ENCODE results near the gene UTY. TPM values are rescaled to one million over a fixed set of nuclear protein-coding genes. Genes with fewer than 3 reads are reported as not detected.

UTY gene
- total and polyA plus RNA-seq, 2 of the 13 experiments (the other 11 are each of a cell fraction or from before 2014, with no cell fraction given) = not detected

GRCh38 chrY:13337934-13338333 lies 141.9 kb downstream of the UTY start:
- H3K4me3 ChIP-seq (replicated peaks in 1 of 3; ENCODE audit: insufficient read depth in 1 of 3, low read depth in 2 of 3, low read length in 3 of 3) = no peak overlapping the region
- 20% methylated on average over 4 of the region's 5 CpGs for WGBS (ENCODE audit: low lambda C conversion rate)

GRCh38 chrY:13333791-13334190 lies 146.0 kb downstream of the UTY start:
- no peak for FAIRE-seq
- H2AFZ ChIP-seq (ENCODE audit: low read length) = no peak overlapping the region
- no peaks in the 10 kb centered on the region for H4K20me1 ChIP-seq (ENCODE audit: insufficient read depth, low read length)
- no peak overlapping the region for H3K27ac ChIP-seq (ENCODE audit: extremely low read length, insufficient read depth, low read length)
- H3K9ac ChIP-seq (ENCODE audit: insufficient read depth, low read depth, low read length) = no peak overlapping the region
- H3K4me3 ChIP-seq (replicated peaks in 1 of 3; ENCODE audit: insufficient read depth in 1 of 3, low read depth in 2 of 3, low read length in 3 of 3) = no peak overlapping the region
- CTCF ChIA-PET (ENCODE audit: low intra/inter-chr PET ratio, low total read pairs) = no interaction called here
- ATAC-seq = no peak
- H3K79me2 ChIP-seq (ENCODE audit: insufficient read depth, low read length) = no peaks in the 10 kb centered on the region
- no peaks in the 10 kb centered on the region for H3K36me3 ChIP-seq (replicated peaks in 1 of 2; ENCODE audit: control insufficient read depth in 1 of 2, insufficient read depth in 2 of 2, low read length in 2 of 2)
- POLR2A ChIA-PET = no interaction called here
- in situ Hi-C loops (cut with HindIII; ENCODE audit: extremely low pct_ligation_motif_present, low pct_unique_long_range_greater_than_20kb) = loop anchor here (25.0 kb wide), 2 partner anchors 421 to 846 kb away; partner anchors contain the start of gene DDX3Y
- no peaks in the 10 kb centered on the region for H3K27me3 ChIP-seq (ENCODE audit: control insufficient read depth in 1 of 2, insufficient read depth in 2 of 2, low read length in 2 of 2)
- DNase-seq (ENCODE audit: low spot score) = no peak
- no peaks in the 10 kb centered on the region for H3K4me1 ChIP-seq (ENCODE audit: insufficient read depth, low read length)
- H3K4me2 ChIP-seq (ENCODE audit: low read depth, low read length) = no peak overlapping the region
- intact Hi-C loops (cut with micrococcal nuclease; ENCODE audit: unreplicated experiment) = no loop called here
- 20% methylated on average over 2 of the region's 5 CpGs for WGBS (ENCODE audit: low lambda C conversion rate)
- no TSS peak for BruUV-seq (replicated peaks)
- H3K9me3 ChIP-seq (ENCODE audit: low read length) = no peaks in the 10 kb centered on the region
- TF ChIP-seq MAFF (IDR thresholded peaks at IDR 0.05; ENCODE audit: low read depth, low read length) (0 out of 2 replicates have a peak, but pooled peaks have one; percentile 37), MAFK (conservative IDR thresholded peaks at IDR 0.05 in 1 of 2, IDR thresholded peaks at IDR 0.05 in 1 of 2; ENCODE audit: low read length in 2 of 2) (peak; percentile 15 to 25; a peak in 1 of 4 replicates), KLF12 (CRISPR knock-in tag; IDR thresholded peaks at IDR 0.05; ENCODE audit: borderline replicate concordance) (no peak), ZHX2 (IDR thresholded peaks at IDR 0.05; ENCODE audit: low read depth) (no peak), ZHX2 (CRISPR knock-in tag; IDR thresholded peaks at IDR 0.05; ENCODE audit: borderline replicate concordance) (no peak)

More at GRCh38 chrY:13337934-13338333, 141.9 kb downstream of the UTY start:
- TF ChIP-seq YEATS4 (CRISPR knock-in tag; IDR thresholded peaks at IDR 0.05; ENCODE audit: borderline replicate concordance) (no peak), NONO (IDR thresholded peaks at IDR 0.05) (no peak), NONO (CRISPR knock-in tag; conservative IDR thresholded peaks at IDR 0.05) (no peak), ZNF605 (CRISPR knock-in tag; IDR thresholded peaks at IDR 0.05) (no peak), JUN (CRISPR knock-in tag; IDR thresholded peaks at IDR 0.05) (no peak), CENPT (CRISPR knock-in tag; IDR thresholded peaks at IDR 0.05; ENCODE audit: low read depth) (no peak), CERS6 (CRISPR knock-in tag; IDR thresholded peaks at IDR 0.05) (no peak), MAF1 (CRISPR knock-in tag; IDR thresholded peaks at IDR 0.05; ENCODE audit: borderline replicate concordance) (no peak), GATA4 (IDR thresholded peaks at IDR 0.05; ENCODE audit: borderline replicate concordance, low read depth) (no peak), MBNL3 (CRISPR knock-in tag; conservative IDR thresholded peaks at IDR 0.05) (no peak), NFIC (IDR thresholded peaks at IDR 0.05; ENCODE audit: low read length) (no peak), NCOR1 (IDR thresholded peaks at IDR 0.05; ENCODE audit: borderline replicate concordance, low read length) (no peak), ZNF326 (CRISPR knock-in tag; IDR thresholded peaks at IDR 0.05; ENCODE audit: borderline replicate concordance) (no peak), ZZZ3 (CRISPR knock-in tag; IDR thresholded peaks at IDR 0.05; ENCODE audit: borderline replicate concordance) (no peak), JARID2 (CRISPR knock-in tag; IDR thresholded peaks at IDR 0.05; ENCODE audit: insufficient replicate concordance) (no peak)
- Histone ChIP-seq H3K27me3 (ENCODE audit: control insufficient read depth in 1 of 2, insufficient read depth in 2 of 2, low read length in 2 of 2) (no peaks in the 10 kb centered on the region), H4K20me1 (ENCODE audit: insufficient read depth, low read length) (no peaks in the 10 kb centered on the region), H3K4me1 (ENCODE audit: insufficient read depth, low read length) (no peaks in the 10 kb centered on the region), H3K27ac (ENCODE audit: extremely low read length, insufficient read depth, low read length) (no peak overlapping the region), H3K79me2 (ENCODE audit: insufficient read depth, low read length) (no peaks in the 10 kb centered on the region), H3K4me2 (ENCODE audit: low read depth, low read length) (no peak overlapping the region), H3K9me3 (ENCODE audit: low read length) (no peaks in the 10 kb centered on the region), H2AFZ (ENCODE audit: low read length) (no peak overlapping the region), H3K36me3 (replicated peaks in 1 of 2; ENCODE audit: control insufficient read depth in 1 of 2, insufficient read depth in 2 of 2, low read length in 2 of 2) (no peaks in the 10 kb centered on the region), H3K9ac (ENCODE audit: insufficient read depth, low read depth, low read length) (no peak overlapping the region)
- ChIA-PET CTCF (ENCODE audit: low intra/inter-chr PET ratio, low total read pairs) (no interaction called here), POLR2A (no interaction called here)
- ATAC-seq (no peak), FAIRE-seq (no peak), DNase-seq (ENCODE audit: low spot score) (no peak)
- no TSS peak for BruUV-seq (replicated peaks)
- in situ Hi-C loops (cut with HindIII; ENCODE audit: extremely low pct_ligation_motif_present, low pct_unique_long_range_greater_than_20kb) (loop anchor here (25.0 kb wide), 2 partner anchors 426 to 851 kb away; partner anchors contain the start of gene DDX3Y), intact Hi-C loops (cut with micrococcal nuclease; ENCODE audit: unreplicated experiment) (no loop called here)

All from HepG2 (cell line).